ENCODE results near the gene PDE9A.

DNA sequence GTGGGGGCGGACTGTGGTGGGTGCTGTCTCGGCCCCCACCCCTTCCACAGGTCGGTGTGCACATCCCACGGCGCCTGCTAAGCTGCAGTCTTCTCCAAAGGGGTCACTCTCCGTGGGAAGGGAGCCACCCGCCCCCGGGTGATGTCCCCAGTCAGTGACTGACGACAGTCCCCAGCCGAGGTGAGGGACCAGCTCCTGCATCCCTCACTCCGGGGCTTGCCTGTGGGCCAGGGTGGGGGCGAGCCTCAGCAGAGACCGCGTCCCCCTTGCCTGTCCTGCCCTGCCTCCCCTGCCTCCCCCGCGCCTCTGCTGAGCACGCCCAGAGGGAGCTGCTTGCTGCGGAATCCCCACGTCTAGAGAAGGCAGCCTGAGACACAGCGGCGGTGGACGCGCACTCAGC is 35.9 kb upstream of the PDE9A start:
- TF ChIP-seq, protein P1, sequence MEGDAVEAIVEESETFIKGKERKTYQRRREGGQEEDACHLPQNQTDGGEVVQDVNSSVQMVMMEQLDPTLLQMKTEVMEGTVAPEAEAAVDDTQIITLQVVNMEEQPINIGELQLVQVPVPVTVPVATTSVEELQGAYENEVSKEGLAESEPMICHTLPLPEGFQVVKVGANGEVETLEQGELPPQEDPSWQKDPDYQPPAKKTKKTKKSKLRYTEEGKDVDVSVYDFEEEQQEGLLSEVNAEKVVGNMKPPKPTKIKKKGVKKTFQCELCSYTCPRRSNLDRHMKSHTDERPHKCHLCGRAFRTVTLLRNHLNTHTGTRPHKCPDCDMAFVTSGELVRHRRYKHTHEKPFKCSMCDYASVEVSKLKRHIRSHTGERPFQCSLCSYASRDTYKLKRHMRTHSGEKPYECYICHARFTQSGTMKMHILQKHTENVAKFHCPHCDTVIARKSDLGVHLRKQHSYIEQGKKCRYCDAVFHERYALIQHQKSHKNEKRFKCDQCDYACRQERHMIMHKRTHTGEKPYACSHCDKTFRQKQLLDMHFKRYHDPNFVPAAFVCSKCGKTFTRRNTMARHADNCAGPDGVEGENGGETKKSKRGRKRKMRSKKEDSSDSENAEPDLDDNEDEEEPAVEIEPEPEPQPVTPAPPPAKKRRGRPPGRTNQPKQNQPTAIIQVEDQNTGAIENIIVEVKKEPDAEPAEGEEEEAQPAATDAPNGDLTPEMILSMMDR (IDR thresholded peaks at IDR 0.05), result no peak
- TF ChIP-seq POLR2A (IDR thresholded peaks at IDR 0.05), result no peak
